ENCODE results near the gene MNT. TPM values are rescaled to one million over a fixed set of nuclear protein-coding genes. Genes with fewer than 3 reads are reported as not detected.
A peak's percentile ranks its signal among the peaks of the same experiment; 100 is the strongest.

MNT gene
- total and polyA plus RNA-seq, 2 donors, result 2.4 to 9.8 TPM

DNA sequence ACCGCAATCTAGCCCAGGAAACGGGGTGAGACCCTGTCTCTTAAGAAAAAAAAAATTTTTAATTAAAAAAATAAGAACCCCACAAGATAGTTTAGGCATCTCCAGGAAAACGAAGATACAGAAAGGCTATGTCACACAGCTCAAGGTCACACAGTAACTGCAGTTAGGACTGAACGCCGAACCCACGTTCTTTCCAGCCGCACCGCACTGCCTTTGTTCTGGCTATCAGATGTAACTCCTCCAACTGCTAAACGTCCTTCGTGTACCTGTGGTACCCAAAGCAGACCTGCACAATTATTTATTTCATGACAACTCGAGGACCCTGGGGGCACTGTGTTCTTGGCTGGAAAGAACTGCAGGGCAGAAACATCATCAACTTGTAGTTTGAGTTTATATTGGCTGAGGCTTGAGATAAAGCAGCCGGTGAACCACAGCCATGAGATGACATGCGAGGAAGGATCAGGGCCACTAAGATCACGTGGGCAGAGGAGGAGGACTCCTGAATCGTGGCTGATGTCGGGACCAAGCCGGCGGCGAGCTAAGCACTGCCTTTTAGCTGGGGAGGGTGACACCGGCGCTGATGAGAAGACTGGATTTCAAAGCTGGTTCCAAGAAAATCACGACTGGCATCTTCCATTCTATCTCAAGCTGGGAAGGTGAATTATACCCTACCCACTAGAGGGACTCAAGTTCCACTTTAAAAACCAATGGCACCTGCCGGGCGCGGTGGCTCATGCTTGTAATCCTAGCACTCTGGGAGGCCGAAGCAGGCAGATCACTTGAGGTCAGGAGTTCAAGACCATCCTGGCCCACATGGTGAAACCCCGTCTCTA lies 20.7 kb upstream of the MNT start:
- 96% methylated on average over 27 of the region's 27 CpGs for WGBS
- H3K27ac ChIP-seq (ENCODE audit: low read depth in 1 of 2, low read length in 1 of 2), result no peak overlapping the region
- DNase-seq (ENCODE audit: low read depth in 6 of 9, low spot score in 9 of 9), result no peak

DNA sequence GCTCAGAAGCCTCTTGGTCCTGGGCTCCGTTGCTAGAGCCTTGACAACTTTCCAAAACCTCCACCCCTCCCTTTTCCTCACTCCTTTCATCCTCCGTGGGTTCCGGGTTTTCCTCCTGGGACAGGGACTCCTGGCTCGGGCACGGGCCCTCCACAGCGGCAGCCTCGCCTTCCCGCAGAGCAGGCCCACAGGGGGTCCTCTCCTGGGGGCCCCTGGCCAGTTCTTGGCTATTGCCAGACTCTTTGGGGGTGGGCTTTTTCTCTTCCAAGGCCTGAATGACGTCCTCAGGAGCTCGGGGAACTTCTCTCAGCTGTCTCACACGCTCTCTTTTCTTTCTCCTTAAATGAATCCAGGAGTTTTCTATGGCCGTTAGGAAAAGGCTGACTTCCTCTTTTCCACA lies 19.3 kb upstream of the MNT start:
- no peak overlapping the region for H3K27ac ChIP-seq (ENCODE audit: low read depth in 1 of 2, low read length in 1 of 2)
- DNase-seq (ENCODE audit: low read depth in 6 of 9, low spot score in 9 of 9), result no peak
- WGBS, result 95% methylated on average over 12 of the region's 12 CpGs

More for the DNA sequence above, 20.7 kb upstream of the MNT start:
- no peaks in the 10 kb centered on the region for H3K4me1 ChIP-seq (ENCODE audit: control insufficient read depth in 2 of 2, insufficient read depth in 2 of 2, low read length in 2 of 2)
- no peak overlapping the region for H3K4me3 ChIP-seq (ENCODE audit: low read length in 2 of 2)
- H3K36me3 ChIP-seq (ENCODE audit: control insufficient read depth in 2 of 2, insufficient read depth in 2 of 2, low read length in 1 of 2), result peaks cover 39 to 48% of the 10 kb centered on the region in 2 donors
- no peaks in the 10 kb centered on the region for H3K27me3 ChIP-seq (ENCODE audit: control insufficient read depth in 2 of 2, insufficient read depth in 1 of 2, low read length in 1 of 2)
- H3K9me3 ChIP-seq (ENCODE audit: control insufficient read depth in 2 of 2, insufficient read depth in 1 of 2, low read length in 1 of 2), result no peaks in the 10 kb centered on the region

DNA sequence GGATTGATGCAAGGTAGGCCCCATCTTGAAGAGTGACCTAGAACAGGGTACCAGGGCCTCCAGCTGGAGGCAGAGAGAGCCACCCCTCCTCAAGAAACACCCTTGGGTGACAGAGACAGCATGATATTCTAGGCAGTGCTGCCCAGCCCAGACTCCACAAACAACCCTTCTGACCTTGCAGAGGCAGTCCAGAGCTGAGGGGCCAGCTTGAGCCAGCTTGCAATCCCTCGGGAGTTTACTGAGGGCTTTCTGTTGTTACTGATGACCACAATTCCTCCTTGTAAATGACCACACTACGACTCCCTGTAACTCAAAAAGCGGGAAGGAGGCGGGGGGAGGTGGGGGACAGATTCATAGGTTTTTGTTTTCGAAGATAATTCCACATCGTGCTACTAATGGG lies 18.6 kb upstream of the MNT start:
- Histone ChIP-seq H3K36me3 (ENCODE audit: control insufficient read depth in 2 of 2, insufficient read depth in 2 of 2, low read length in 1 of 2) (peaks cover 39 to 51% of the 10 kb centered on the region in 2 donors), H3K27me3 (ENCODE audit: control insufficient read depth in 2 of 2, insufficient read depth in 1 of 2, low read length in 1 of 2) (no peaks in the 10 kb centered on the region), H3K9me3 (ENCODE audit: control insufficient read depth in 2 of 2, insufficient read depth in 1 of 2, low read length in 1 of 2) (no peaks in the 10 kb centered on the region), H3K4me3 (ENCODE audit: low read length in 2 of 2) (no peak overlapping the region), H3K27ac (ENCODE audit: low read depth in 1 of 2, low read length in 1 of 2) (no peak overlapping the region), H3K4me1 (ENCODE audit: control insufficient read depth in 2 of 2, insufficient read depth in 2 of 2, low read length in 2 of 2) (no peaks in the 10 kb centered on the region)
- no peak for DNase-seq (ENCODE audit: low read depth in 6 of 9, low spot score in 9 of 9)
- 98% methylated on average over 6 of the region's 6 CpGs for WGBS

More for the DNA sequence above, 19.3 kb upstream of the MNT start:
- Histone ChIP-seq H3K4me1 (ENCODE audit: control insufficient read depth in 2 of 2, insufficient read depth in 2 of 2, low read length in 2 of 2) (no peaks in the 10 kb centered on the region), H3K4me3 (ENCODE audit: low read length in 2 of 2) (no peak overlapping the region), H3K9me3 (ENCODE audit: control insufficient read depth in 2 of 2, insufficient read depth in 1 of 2, low read length in 1 of 2) (no peaks in the 10 kb centered on the region), H3K36me3 (ENCODE audit: control insufficient read depth in 2 of 2, insufficient read depth in 2 of 2, low read length in 1 of 2) (peaks cover 39 to 47% of the 10 kb centered on the region in 2 donors), H3K27me3 (ENCODE audit: control insufficient read depth in 2 of 2, insufficient read depth in 1 of 2, low read length in 1 of 2) (no peaks in the 10 kb centered on the region)

DNA sequence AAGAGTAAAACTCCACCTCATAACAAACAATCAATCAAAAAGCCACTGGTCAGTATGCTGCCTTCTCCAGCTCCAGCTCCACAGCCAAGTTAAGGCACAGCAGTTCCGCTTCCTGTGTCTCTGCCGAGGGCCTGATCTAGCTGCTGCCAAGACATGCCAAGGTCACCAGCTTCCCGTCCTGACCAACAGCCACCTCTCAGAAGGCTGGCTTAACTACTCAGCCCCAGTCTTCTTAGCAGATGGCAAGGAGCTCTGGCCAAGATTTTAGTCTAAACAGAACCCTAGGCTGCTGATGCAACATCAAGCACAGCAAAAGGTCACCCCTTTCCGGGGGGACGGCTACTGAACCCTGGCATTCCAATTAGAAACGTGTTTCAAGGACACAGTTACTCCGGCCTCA lies 17.7 kb upstream of the MNT start:
- H3K9me3 ChIP-seq (ENCODE audit: control insufficient read depth in 2 of 2, insufficient read depth in 1 of 2, low read length in 1 of 2), result no peaks in the 10 kb centered on the region
- DNase-seq (ENCODE audit: low read depth in 6 of 9, low spot score in 9 of 9), result no peak
- no peaks in the 10 kb centered on the region for H3K4me1 ChIP-seq (ENCODE audit: control insufficient read depth in 2 of 2, insufficient read depth in 2 of 2, low read length in 2 of 2)
- H3K36me3 ChIP-seq (ENCODE audit: control insufficient read depth in 2 of 2, insufficient read depth in 2 of 2, low read length in 1 of 2), result peaks cover 46 to 50% of the 10 kb centered on the region in 2 donors
- H3K27me3 ChIP-seq (ENCODE audit: control insufficient read depth in 2 of 2, insufficient read depth in 1 of 2, low read length in 1 of 2), result no peaks in the 10 kb centered on the region
- no peak overlapping the region for H3K4me3 ChIP-seq (ENCODE audit: low read length in 2 of 2)
- WGBS, result 97% methylated on average over 7 of the region's 7 CpGs
- H3K27ac ChIP-seq (ENCODE audit: low read depth in 1 of 2, low read length in 1 of 2), result no peak overlapping the region

DNA sequence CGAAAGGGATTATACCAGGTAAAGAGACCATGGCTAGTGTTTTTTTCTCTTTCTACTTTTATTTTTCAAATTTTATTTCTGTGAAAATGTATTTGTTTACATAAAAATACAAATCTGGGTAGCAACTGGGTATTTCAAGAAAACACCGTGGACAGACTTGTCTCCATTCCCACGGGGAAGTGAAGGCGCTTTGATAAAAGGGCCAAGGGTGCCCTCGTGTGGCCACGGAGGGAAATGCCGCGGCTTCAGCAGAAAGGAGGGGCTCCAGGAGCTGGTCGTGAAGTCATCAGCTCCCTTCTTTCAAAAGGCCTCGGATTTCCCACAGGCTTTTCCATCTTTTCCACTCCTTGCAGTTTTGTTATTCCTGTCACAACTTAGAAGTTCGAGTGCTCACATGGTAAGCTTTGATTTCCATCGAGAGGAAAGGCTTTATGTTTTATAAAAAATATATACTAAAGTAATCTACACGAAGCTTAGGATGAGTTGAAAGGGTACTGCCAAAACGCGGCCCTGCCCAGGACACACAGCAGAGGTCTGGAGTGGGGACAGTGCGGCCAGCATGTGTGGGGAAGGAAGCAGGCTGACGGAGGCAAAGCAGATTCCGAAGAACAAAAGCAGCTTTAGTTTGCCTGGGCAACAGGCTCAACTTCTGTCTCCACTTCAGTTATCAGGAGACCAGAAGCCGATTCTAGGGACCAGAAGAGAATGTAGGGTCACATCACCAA lies 15.3 kb upstream of the MNT start:
- no peak overlapping the region for H3K4me3 ChIP-seq (ENCODE audit: low read length in 2 of 2)
- peak in 6 of 9 donors; percentile 67 to 88 (median 80) for DNase-seq (ENCODE audit: low read depth in 6 of 9, low spot score in 9 of 9)
- H3K27ac ChIP-seq (ENCODE audit: low read depth in 1 of 2, low read length in 1 of 2), result no peak overlapping the region

DNA sequence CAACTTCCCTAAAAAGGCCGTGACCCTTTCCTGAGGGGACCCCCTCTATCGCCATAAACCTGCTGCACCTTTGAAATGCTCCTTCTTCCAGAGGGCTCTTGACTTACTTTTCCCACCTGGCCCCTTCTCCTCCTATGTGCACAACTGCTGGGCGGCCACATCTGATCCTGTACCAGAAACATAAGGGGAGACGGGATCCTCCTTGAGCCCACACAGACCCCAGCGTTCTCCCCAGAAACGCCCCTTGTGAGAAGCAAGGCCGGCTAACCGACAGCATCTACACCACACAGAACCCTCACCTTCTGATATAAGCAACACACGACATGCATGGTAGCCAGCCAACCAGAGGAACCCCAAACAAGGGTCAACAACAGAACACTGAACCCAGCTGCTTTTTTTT lies 14.2 kb upstream of the MNT start:
- Histone ChIP-seq H3K9me3 (ENCODE audit: control insufficient read depth in 2 of 2, insufficient read depth in 1 of 2, low read length in 1 of 2) (no peaks in the 10 kb centered on the region), H3K27ac (ENCODE audit: low read depth in 1 of 2, low read length in 1 of 2) (no peak overlapping the region), H3K4me1 (ENCODE audit: control insufficient read depth in 2 of 2, insufficient read depth in 2 of 2, low read length in 2 of 2) (no peaks in the 10 kb centered on the region), H3K36me3 (ENCODE audit: control insufficient read depth in 2 of 2, insufficient read depth in 2 of 2, low read length in 1 of 2) (peaks cover 30 to 35% of the 10 kb centered on the region in 2 donors), H3K4me3 (ENCODE audit: low read length in 2 of 2) (no peak overlapping the region), H3K27me3 (ENCODE audit: control insufficient read depth in 2 of 2, insufficient read depth in 1 of 2, low read length in 1 of 2) (no peaks in the 10 kb centered on the region)
- DNase-seq (ENCODE audit: low read depth in 6 of 9, low spot score in 9 of 9), result no peak
- WGBS, result 91% methylated on average over 9 of the region's 9 CpGs

More for the DNA sequence above, 15.3 kb upstream of the MNT start:
- Histone ChIP-seq H3K9me3 (ENCODE audit: control insufficient read depth in 2 of 2, insufficient read depth in 1 of 2, low read length in 1 of 2) (no peaks in the 10 kb centered on the region), H3K36me3 (ENCODE audit: control insufficient read depth in 2 of 2, insufficient read depth in 2 of 2, low read length in 1 of 2) (peaks cover 35 to 43% of the 10 kb centered on the region in 2 donors), H3K4me1 (ENCODE audit: control insufficient read depth in 2 of 2, insufficient read depth in 2 of 2, low read length in 2 of 2) (no peaks in the 10 kb centered on the region), H3K27me3 (ENCODE audit: control insufficient read depth in 2 of 2, insufficient read depth in 1 of 2, low read length in 1 of 2) (no peaks in the 10 kb centered on the region)
- 44% methylated on average over 19 of the region's 19 CpGs for WGBS

DNA sequence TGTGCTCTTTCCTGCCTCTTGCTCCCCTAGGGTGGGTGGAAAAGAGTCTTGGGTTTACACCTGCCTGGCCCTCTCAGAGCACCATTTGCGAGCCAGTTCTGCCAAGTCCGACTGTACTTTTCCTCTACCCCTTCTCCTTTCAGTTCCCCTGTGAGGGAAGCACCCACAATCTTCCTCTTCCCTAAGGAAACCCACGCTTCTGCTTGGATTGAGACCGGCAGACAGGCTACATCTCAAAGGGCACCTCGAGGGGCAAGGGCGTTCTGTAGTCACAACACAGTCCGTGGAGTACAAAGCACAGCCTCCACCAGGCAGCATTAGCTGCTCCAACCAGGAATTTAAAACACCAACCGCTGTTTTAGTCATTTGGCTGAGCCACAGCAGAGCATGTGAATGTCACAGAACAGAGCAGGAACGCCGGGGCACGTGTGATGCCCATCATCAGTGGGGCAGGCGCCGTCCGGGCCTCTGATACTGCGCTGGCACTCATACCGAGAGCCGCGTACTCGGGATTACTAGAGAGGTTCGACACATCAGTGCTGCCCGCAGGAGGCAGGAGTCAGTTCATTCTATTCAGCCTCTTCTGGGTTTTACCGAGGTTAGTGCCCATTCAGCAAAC lies 13.7 kb upstream of the MNT start:
- H3K27ac ChIP-seq (ENCODE audit: low read depth in 1 of 2, low read length in 1 of 2), result no peak overlapping the region

DNA sequence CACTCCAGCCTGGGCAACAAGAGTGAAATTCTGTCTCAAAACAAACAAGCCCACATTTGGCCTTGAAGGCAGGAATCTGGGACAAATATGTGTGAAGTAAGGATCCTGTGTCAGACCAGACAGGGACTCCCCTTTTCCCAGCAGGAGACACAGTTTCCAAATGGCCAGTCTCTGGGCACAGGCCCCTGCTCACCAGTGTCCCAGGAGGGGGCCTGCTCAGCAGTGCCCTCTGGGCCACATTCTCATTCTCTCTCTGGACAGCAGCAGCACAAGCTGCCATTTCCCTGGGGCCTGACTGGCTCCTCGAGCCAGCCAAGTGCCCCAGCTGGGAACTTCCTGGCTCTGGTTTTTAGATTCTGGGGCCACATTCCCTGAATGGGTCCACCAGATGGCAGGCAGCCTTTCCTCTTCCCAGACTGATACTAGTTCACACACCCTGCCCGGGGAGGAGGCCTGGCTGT lies 11.7 kb upstream of the MNT start:
- 91% methylated on average over 2 of the region's 2 CpGs for WGBS
- H3K27ac ChIP-seq (ENCODE audit: low read depth in 1 of 2, low read length in 1 of 2), result no peak overlapping the region
- H3K9me3 ChIP-seq (ENCODE audit: control insufficient read depth in 2 of 2, insufficient read depth in 1 of 2, low read length in 1 of 2), result no peaks in the 10 kb centered on the region
- H3K27me3 ChIP-seq (ENCODE audit: control insufficient read depth in 2 of 2, insufficient read depth in 1 of 2, low read length in 1 of 2), result no peaks in the 10 kb centered on the region
- peaks cover 13 to 15% of the 10 kb centered on the region in 2 donors for H3K36me3 ChIP-seq (ENCODE audit: control insufficient read depth in 2 of 2, insufficient read depth in 2 of 2, low read length in 1 of 2)
- DNase-seq (ENCODE audit: low read depth in 6 of 9, low spot score in 9 of 9), result no peak
- no peaks in the 10 kb centered on the region for H3K4me1 ChIP-seq (ENCODE audit: control insufficient read depth in 2 of 2, insufficient read depth in 2 of 2, low read length in 2 of 2)
- no peak overlapping the region for H3K4me3 ChIP-seq (ENCODE audit: low read length in 2 of 2)

More for the DNA sequence above, 13.7 kb upstream of the MNT start:
- 98% methylated on average over 22 of the region's 22 CpGs for WGBS
- no peaks in the 10 kb centered on the region for H3K4me1 ChIP-seq (ENCODE audit: control insufficient read depth in 2 of 2, insufficient read depth in 2 of 2, low read length in 2 of 2)
- no peaks in the 10 kb centered on the region for H3K27me3 ChIP-seq (ENCODE audit: control insufficient read depth in 2 of 2, insufficient read depth in 1 of 2, low read length in 1 of 2)
- no peaks in the 10 kb centered on the region for H3K9me3 ChIP-seq (ENCODE audit: control insufficient read depth in 2 of 2, insufficient read depth in 1 of 2, low read length in 1 of 2)
- peaks cover 25 to 30% of the 10 kb centered on the region in 2 donors for H3K36me3 ChIP-seq (ENCODE audit: control insufficient read depth in 2 of 2, insufficient read depth in 2 of 2, low read length in 1 of 2)
- no peak overlapping the region for H3K4me3 ChIP-seq (ENCODE audit: low read length in 2 of 2)
- no peak for DNase-seq (ENCODE audit: low read depth in 6 of 9, low spot score in 9 of 9)

DNA sequence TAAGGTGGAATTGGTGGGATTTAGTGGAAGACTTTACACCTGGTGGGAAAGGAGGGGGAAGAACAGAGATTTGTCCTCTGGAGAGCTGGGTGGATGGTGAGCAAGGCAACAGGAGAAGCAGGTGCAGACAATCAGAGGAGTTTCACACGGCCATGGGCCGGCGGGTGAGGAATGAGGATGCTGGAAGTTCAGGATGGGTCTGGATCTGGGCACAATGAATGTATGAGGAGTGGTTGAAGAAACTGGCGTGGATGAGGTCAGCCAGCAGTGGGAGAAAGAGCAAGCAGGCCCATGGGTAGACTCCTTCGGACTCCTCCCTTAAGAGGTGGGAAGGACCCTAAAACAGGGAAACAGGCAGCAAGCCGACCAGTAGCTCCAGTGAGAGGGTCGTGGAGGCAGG lies 10.1 kb upstream of the MNT start:
- H3K4me3 ChIP-seq (ENCODE audit: low read length in 2 of 2), result no peak overlapping the region
- no peak for DNase-seq (ENCODE audit: low read depth in 6 of 9, low spot score in 9 of 9)
- no peaks in the 10 kb centered on the region for H3K27me3 ChIP-seq (ENCODE audit: control insufficient read depth in 2 of 2, insufficient read depth in 1 of 2, low read length in 1 of 2)
- no peaks in the 10 kb centered on the region for H3K9me3 ChIP-seq (ENCODE audit: control insufficient read depth in 2 of 2, insufficient read depth in 1 of 2, low read length in 1 of 2)
- H3K4me1 ChIP-seq (ENCODE audit: control insufficient read depth in 2 of 2, insufficient read depth in 2 of 2, low read length in 2 of 2), result no peaks in the 10 kb centered on the region
- 96% methylated on average over 7 of the region's 7 CpGs for WGBS
- no peak overlapping the region for H3K27ac ChIP-seq (ENCODE audit: low read depth in 1 of 2, low read length in 1 of 2)
- peaks cover 13 to 17% of the 10 kb centered on the region in 2 donors for H3K36me3 ChIP-seq (ENCODE audit: control insufficient read depth in 2 of 2, insufficient read depth in 2 of 2, low read length in 1 of 2)

All from thymus (tissue), 11 donors.